Choroid plexus epithelial cell (primary cell): ENCODE data around the gene MAP1LC3B2.

Experiments
- DNase-seq: peaks from one replicate; pipeline ENCODE4 v3.0.0-alpha.2; 2010; ENCODE audit warnings: low read depth
- H3K4me3 ChIP-seq: 2 replicates; pipeline ENCODE4 v1.5.1; 2011; ENCODE audit warnings: low read depth, mild to moderate bottlenecking, control low read depth, low read length, moderate library complexity
- CTCF ChIP-seq: conservative IDR thresholded peaks from 2 replicates; pipeline ENCODE4 v1.5.1; 2011; ENCODE audit warnings: low read depth, mild to moderate bottlenecking, control low read depth, inconsistent platforms, low read length, moderate library complexity

The MAP1LC3B2 gene

GRCh38 chr12:116520801-116521471 is 38.2 kb upstream of the MAP1LC3B2 start:
- TF ChIP-seq CTCF = no peak
- peak; percentile 65 for DNase-seq
- no peak overlapping the region for H3K4me3 ChIP-seq

- H3K4me3 ChIP-seq = no peak overlapping the region
- DNase-seq = no peak
- TF ChIP-seq CTCF = no peak
Measured at GRCh38 chr12:116524311-116524710, 34.9 kb upstream of the MAP1LC3B2 start.

- no peak overlapping the region for H3K4me3 ChIP-seq
- DNase-seq = no peak
- peak; percentile 9 for TF ChIP-seq CTCF
Measured at GRCh38 chr12:116524964-116525379, 34.2 kb upstream of the MAP1LC3B2 start.

GRCh38 chr12:116525418-116526001 is 33.7 kb upstream of the MAP1LC3B2 start:
- peak; percentile 81 for DNase-seq
- no peak for TF ChIP-seq CTCF
- peak overlapping the region; percentile 12 for H3K4me3 ChIP-seq

- peak; percentile 56 for DNase-seq
- no peak for TF ChIP-seq CTCF
- H3K4me3 ChIP-seq = no peak overlapping the region
Measured at GRCh38 chr12:116528065-116528464, 31.1 kb upstream of the MAP1LC3B2 start.

- H3K4me3 ChIP-seq = no peak overlapping the region
- no peak for DNase-seq
- TF ChIP-seq CTCF = no peak
Measured at GRCh38 chr12:116528498-116528897, 30.7 kb upstream of the MAP1LC3B2 start.

GRCh38 chr12:116529048-116529447 is 30.1 kb upstream of the MAP1LC3B2 start:
- no peak overlapping the region for H3K4me3 ChIP-seq
- TF ChIP-seq CTCF = no peak
- DNase-seq = no peak
